Measurements from ENCODE around the gene RUNX2.

DNA sequence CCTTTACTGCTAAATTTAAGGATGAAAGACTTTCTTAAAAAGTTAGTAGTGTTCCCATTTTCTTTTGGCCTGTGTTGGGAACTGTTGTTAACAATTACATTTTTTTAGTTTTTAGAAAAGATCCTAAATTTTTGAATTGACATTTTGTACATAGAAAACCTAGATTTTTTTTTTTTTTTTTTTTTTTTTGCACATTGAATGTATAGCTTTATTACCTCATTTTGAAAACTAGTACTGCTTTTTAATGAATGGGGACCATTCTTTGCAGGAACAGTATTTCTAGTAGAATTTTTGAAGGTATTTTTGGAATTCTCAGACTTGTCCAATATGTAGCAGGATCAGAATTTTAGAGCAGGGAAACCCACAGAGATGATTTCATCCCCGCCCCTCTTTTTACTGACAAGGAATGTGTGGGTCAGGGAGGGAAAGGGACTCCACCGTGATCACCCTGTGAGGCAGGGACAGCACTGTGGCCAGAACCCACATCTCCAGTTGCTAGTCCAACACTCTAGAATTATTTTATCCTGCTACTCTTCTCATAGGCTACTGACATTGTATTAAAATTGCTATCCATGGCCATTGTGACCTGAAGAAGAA is 204.0 kb downstream of the RUNX2 start:
- no peak for TF ChIP-seq EZH2 (IDR thresholded peaks at IDR 0.05; ENCODE audit: low read length)
- TF ChIP-seq, protein P1, sequence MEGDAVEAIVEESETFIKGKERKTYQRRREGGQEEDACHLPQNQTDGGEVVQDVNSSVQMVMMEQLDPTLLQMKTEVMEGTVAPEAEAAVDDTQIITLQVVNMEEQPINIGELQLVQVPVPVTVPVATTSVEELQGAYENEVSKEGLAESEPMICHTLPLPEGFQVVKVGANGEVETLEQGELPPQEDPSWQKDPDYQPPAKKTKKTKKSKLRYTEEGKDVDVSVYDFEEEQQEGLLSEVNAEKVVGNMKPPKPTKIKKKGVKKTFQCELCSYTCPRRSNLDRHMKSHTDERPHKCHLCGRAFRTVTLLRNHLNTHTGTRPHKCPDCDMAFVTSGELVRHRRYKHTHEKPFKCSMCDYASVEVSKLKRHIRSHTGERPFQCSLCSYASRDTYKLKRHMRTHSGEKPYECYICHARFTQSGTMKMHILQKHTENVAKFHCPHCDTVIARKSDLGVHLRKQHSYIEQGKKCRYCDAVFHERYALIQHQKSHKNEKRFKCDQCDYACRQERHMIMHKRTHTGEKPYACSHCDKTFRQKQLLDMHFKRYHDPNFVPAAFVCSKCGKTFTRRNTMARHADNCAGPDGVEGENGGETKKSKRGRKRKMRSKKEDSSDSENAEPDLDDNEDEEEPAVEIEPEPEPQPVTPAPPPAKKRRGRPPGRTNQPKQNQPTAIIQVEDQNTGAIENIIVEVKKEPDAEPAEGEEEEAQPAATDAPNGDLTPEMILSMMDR (optimal IDR thresholded peaks at IDR 0.05 in 1 of 3, IDR thresholded peaks at IDR 0.05 in 1 of 3, conservative IDR thresholded peaks at IDR 0.05 in 1 of 3; ENCODE audit: extremely low read depth in 1 of 3, insufficient read depth in 2 of 3, low read length in 3 of 3) = no peak
